GM18502 (cell line): ENCODE data around the gene ETV7.
"Not testable (repeated sequence)": the region's sequence is repeated elsewhere in the genome, so short reads cannot be mapped to it uniquely, and the experiment has no call there.

ENCODE experiments used
- ATAC-seq: cut with Tn5 transposase; IDR thresholded peaks from one replicate; pipeline ENCODE4 v1.9.1; 2021; ENCODE audit warnings: mild to moderate bottlenecking; ENCODE audit not compliant: unreplicated experiment, poor library complexity

ETV7 gene

DNA sequence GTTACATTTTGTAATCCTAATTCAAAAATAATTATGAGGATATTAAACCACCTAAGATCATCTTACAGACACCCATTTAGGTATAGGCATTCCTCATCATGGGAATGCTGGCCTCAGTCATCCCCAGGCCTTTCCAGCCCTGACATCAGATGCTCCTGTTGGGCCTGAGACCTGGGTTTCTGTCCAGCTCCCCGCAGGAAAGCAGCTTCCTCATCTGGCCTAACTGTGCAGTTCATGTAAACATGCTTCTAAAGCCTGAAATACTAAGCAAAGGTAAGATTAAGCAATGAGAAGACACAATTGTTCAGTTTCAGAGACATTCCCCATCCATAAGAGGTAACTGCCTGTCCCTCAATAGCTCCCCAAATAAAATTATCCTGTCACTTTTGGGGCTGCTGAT lies 19.0 kb downstream of the ETV7 start:
- no peak for ATAC-seq

- no peak for ATAC-seq
Measured at GRCh38 chr6:36367743-36368142, 19.7 kb downstream of the ETV7 start.

GRCh38 chr6:36364669-36365479 lies 22.6 kb downstream of the ETV7 start:
- ATAC-seq = peak; percentile 56

- ATAC-seq = not testable (repeated sequence)
Measured at GRCh38 chr6:36364061-36364635, 23.3 kb downstream of the ETV7 start.

DNA sequence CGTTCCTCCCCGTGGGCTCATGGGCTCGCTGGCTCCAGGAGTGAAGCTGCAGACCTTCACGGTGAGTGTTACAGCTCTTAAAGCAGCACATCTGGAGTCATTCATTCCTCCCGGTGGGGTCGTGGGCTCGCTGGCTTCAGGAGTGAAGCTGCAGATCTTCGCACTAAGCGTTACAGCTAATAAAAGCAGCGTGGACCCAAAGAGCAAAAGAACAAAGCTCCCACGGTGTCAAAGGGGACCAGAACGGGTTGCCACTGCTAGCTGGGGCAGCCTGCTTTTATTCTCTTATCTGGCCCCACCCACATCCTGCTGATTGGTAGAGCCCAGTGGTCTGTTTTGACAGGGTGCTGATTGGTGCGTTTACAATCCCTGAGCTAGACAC lies 24.1 kb downstream of the ETV7 start:
- not testable (repeated sequence) for ATAC-seq

DNA sequence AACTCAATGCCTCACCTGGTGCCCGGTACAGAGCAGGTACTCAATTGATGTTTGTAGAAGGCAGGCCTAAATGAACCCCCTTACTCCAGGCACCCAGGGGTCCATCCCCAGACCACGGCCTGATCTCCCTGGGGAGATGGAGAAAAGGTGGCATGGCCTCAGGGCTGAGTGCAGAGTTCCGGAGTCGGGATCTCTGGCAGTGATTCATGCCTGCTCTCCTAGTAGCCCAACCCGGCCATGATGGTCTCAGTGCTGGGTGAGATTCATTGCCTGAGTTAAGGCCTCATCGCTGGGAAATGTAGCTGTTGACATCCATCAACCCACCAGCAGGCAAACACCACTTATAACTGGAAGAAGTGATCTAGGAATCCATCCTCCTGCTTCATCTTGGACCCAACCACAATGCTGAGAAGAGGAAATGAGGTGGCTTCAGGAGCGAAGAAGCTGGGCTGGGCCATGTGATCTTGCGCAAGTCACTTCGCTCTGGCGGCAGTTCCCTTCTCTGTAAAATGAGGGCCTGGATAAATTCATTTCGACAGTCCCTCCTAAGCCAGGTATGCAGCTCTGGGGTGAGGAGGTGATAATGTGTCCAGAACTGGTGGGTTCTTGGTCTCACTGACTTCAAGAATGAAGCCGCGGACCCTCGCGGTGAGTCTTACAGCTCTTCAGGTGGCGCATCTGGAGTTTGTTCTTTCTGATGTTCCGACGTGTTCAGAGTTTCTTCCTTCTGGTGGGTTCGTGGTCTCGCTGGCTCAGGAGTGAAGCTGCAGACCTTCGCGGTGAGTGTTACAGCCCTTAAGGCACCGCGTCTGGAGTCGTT lies 24.7 kb downstream of the ETV7 start:
- no peak for ATAC-seq

GRCh38 chr6:36361071-36361470 lies 26.4 kb downstream of the ETV7 start:
- no peak for ATAC-seq

- peak; percentile 48 for ATAC-seq
Measured at GRCh38 chr6:36360241-36361054, 27.0 kb downstream of the ETV7 start.

DNA sequence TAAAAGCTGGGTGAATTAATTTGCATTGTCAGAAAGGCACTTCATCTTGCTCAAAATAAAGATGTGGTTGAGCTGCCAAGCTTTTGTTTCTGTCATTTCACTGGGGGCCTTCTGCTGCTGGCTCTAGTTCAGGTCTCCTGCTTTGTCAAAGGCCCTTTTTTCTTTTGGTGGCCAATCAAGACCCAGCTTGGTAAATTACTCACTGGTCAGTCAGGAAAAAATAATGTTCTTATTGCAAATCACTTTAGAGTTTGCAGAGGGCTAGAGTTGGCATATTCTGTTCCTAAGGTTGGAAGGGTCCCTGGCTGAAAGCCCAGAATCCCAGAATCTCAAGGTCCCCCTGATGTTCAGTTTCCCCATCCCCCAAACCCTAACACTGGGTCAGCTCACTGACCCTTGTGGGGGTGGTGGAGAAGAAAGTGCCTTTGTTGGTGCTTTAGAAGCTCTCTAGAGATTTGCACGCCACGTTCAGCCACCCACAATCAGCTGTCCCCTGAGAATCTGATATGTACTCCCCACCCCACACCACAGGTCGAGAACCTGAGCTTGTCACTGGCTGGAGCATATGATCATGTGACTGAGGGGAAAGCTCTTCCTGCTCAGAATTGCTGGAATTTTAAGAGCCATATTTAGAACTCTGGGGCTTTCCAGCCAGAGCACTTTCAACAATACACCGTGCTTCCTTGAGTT lies 29.1 kb downstream of the ETV7 start:
- no peak for ATAC-seq

DNA sequence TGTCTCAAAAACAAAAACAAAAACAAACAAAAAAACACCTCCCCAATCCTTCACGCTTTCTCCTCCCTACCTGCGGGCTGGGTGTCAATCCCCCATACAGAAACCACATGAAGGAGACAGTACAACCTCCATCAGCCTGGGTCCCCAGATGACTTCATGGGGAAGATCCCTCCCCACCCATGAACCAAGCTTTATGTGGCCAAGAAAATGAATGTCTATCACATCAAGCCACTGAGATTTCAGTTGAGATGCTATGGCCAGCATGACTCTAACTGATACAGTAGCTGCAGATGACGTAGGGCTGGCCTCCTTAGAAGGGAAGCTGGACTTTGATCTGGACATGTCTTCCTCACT lies 29.6 kb downstream of the ETV7 start:
- ATAC-seq = no peak

GRCh38 chr6:36355819-36356218 lies 31.6 kb downstream of the ETV7 start:
- no peak for ATAC-seq

DNA sequence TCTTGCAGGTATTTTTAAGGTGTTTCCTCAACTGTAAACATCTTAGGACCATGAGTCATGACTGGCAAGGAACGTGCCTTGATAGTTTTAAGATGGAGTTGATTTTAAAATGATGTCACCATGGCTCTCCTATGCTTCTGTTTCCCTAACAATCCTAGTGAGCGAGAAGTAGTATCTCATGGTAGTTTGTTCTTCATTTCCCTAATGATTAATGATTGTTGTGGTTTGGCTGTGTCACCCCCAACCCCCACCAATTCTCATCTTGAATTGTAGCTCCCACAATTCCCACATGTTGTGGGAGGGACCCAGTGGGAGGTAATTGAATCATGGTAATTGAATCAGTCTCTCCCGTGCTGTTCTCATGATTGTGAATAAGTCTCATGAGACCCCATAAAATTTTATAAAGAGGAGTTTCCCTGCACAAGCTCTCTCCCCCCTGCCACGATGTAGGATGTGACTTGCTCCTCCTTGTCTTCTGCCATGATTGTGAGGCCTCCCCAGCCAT lies 34.0 kb downstream of the ETV7 start:
- no peak for ATAC-seq

- no peak for ATAC-seq
Measured at GRCh38 chr6:36352477-36353157, 34.9 kb downstream of the ETV7 start.

GRCh38 chr6:36350681-36351571 lies 36.5 kb downstream of the ETV7 start:
- ATAC-seq = no peak

- ATAC-seq = no peak
Measured at GRCh38 chr6:36350082-36350481, 37.4 kb downstream of the ETV7 start.

DNA sequence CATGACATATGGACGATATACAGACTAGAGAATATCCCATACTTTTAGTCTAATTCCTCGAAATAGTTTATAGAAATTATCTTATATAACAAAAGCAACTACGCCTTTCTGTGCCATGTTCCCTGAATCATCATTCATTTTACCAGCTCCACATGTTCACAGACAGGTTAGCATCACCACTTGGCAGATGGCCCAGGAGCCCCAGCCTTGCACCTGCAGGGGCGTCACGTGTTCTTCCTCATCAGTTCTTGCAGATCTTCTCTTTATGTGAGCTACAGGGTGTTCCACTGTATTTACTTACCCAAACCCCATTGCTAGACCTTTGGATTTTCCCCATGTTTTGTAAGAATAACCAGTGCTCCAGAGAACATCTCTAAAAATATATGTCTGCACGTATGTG lies 38.2 kb downstream of the ETV7 start:
- ATAC-seq = no peak

DNA sequence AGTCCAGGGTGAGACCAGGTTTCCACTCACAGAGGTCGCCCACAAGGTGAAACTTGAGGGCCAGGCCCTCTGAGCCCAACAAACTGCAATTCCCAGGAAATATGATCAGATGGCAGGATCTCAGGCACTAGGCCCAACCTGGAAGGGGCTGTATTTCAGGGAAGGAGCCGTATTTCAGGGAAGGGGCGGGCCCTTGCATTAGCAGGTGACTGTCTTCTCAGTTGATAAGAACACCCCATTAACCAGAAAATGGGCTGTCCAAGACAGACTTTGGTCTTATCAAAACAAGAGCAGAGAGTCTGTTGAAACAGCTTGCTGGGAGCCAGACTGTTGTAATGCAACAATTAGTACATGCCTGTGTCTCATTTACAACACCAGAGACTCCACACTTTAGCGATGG lies 39.8 kb downstream of the ETV7 start:
- no peak for ATAC-seq
